Testis (tissue), 3 donors: ENCODE data around the gene SH3RF3. TPM values are rescaled to one million over a fixed set of nuclear protein-coding genes. Genes with fewer than 3 reads are reported as not detected.

Source experiments
- DNase-seq: peaks from one replicate; pipeline ENCODE4 v3.0.0-alpha.2; 2019
- H3K27ac ChIP-seq, 2 donors: fragments of 200-600 bp; sonication (generic); one replicate each; pipeline ENCODE4 v1.5.1; 2019
- H3K27me3 ChIP-seq: fragments of 200-600 bp; sonication (generic); one replicate; pipeline ENCODE4 v1.5.1; 2019
- H3K36me3 ChIP-seq: fragments of 200-600 bp; sonication (generic); one replicate; pipeline ENCODE4 v1.5.1; 2017; ENCODE audit warnings: low read depth; ENCODE audit errors: missing control alignments
- H3K4me1 ChIP-seq: fragments of 200-600 bp; sonication (generic); one replicate; pipeline ENCODE4 v1.5.1; 2019
- H3K4me3 ChIP-seq, 2 donors: fragments of 200-600 bp; sonication (generic); one replicate each; pipeline ENCODE4 v1.5.1; 2017 to 2019
- H3K9me3 ChIP-seq: fragments of 200-600 bp; sonication (generic); one replicate; pipeline ENCODE4 v1.5.1; 2017
- POLR2A ChIP-seq: fragments of 450-650 bp; IDR thresholded peaks from one replicate; pipeline ENCODE4 v1.6.1; 2017; ENCODE audit warnings: antibody characterized with exemption, mild to moderate bottlenecking, moderate library complexity
- whole genome bisulfite sequencing, 2 donors: methylation state at CpG; one replicate each; pipeline ENCODE4 v1.1.5; 2018; 5-methylcytosine and 5-hydroxymethylcytosine counted together
- intact Hi-C: fragments of 100-400 bp; cut with DNase I; formaldehyde crosslinking; loops from one replicate; pipeline ENCODE4 v1.15.1; 2023; ENCODE audit warnings: low total_unique reads
- polyA plus RNA-seq: library from polyadenylated mRNA; stranded (reverse); fragments of 350-450 nt; fragmentation: Illumina TruSeq; extraction: RNeasy Lipid Tissue Mini Kit (QIAGEN cat#74804); gene quantifications from one replicate; pipeline ENCODE4 v1.2.3, GENCODE V29; 2014; ENCODE audit warnings: low read depth, low replicate concordance; ENCODE audit not compliant: insufficient read depth
- total RNA-seq, 2 donors: library from RNA; depleted of rRNA; stranded (reverse); fragments of >200 nt; gene quantifications; one replicate each; pipeline ENCODE4 v1.2.3, GENCODE V29; 2016
- TF ChIP-seq, protein P1 (sequence below), 3 experiments: fragments of 450-650 bp in 2 of 3; fragments of 200-600 bp in 1 of 3; sonication (generic) in 1 of 3; IDR thresholded peaks; one replicate each; pipeline ENCODE4 v1.5.1; 2016 to 2019; ENCODE audit warnings: antibody characterized with exemption in 3 of 3, mild to moderate bottlenecking in 2 of 3, moderate library complexity in 1 of 3

Gene SH3RF3
- total and polyA plus RNA-seq, 3 donors from 2014 or later: 9.3 to 20.1 (median 16.5) TPM

DNA sequence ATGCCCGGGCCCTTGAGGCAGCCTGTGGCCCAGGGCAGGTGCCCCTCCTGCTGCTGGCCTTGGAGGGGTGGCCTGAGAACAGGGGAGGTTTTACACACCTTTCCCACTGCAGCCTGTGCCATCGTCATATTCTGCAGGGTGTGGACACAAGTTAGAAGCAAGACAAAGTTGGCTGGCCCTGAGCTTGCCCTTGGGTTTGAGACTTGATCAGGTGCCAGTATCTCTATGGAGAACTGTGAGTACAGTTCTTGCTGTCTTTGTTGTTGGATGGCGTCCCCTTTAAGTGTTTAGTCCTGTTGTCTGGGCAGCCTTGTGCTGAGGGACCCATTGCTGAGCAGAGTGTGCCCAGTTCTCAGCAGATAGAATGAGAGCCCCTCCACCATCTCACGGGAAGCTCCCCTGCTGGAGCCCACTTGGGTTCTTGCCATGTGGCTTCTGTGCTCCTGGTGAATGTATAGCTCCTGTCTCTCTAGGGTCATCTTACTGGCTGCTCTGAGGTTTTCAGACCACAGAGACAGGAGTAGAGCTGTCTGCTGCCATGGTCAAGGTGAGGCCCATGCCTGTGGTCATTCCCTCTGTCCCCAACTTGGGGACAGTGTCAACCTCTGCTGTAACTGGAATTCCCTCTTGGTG is 115.9 kb downstream of the SH3RF3 start:
- H3K27me3 ChIP-seq: no peaks in the 10 kb centered on the region
- DNase-seq: peak; percentile 48
- TF ChIP-seq, protein P1, sequence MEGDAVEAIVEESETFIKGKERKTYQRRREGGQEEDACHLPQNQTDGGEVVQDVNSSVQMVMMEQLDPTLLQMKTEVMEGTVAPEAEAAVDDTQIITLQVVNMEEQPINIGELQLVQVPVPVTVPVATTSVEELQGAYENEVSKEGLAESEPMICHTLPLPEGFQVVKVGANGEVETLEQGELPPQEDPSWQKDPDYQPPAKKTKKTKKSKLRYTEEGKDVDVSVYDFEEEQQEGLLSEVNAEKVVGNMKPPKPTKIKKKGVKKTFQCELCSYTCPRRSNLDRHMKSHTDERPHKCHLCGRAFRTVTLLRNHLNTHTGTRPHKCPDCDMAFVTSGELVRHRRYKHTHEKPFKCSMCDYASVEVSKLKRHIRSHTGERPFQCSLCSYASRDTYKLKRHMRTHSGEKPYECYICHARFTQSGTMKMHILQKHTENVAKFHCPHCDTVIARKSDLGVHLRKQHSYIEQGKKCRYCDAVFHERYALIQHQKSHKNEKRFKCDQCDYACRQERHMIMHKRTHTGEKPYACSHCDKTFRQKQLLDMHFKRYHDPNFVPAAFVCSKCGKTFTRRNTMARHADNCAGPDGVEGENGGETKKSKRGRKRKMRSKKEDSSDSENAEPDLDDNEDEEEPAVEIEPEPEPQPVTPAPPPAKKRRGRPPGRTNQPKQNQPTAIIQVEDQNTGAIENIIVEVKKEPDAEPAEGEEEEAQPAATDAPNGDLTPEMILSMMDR (IDR thresholded peaks at IDR 0.05): no peak
- TF ChIP-seq POLR2A: no peak
- no peak overlapping the region for H3K27ac ChIP-seq
- 30% methylated on average over 3 to 4 of the region's 4 CpGs for WGBS, 2 donors
- peaks cover 33% of the 10 kb centered on the region for H3K4me1 ChIP-seq
- no peak overlapping the region for H3K4me3 ChIP-seq
- no peaks in the 10 kb centered on the region for H3K9me3 ChIP-seq
- no peaks in the 10 kb centered on the region for H3K36me3 ChIP-seq
- intact Hi-C loops: loop anchor here (10.0 kb wide), 1 partner anchor 70 kb away; no protein-coding TSS in a partner anchor

DNA sequence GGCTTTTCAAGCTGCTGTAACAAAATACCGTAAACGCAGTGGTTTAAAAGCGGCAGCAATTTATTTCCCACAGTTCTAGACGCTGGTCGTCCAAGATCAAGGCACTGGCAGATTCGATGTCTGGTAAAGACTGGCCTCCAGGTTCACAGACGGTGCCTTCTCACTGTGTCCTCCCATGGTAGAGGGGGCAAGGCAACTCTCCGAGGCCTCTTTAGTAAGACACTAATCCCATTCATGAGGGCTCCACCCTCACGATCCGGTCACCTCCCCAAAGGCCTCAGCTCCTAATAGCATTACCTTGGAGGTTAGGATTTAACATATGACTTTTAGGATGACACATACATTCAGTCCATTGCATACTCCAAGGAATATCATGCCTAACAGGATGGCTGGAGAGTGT is 117.2 kb downstream of the SH3RF3 start:
- peaks cover 33% of the 10 kb centered on the region for H3K4me1 ChIP-seq
- DNase-seq: no peak

DNA sequence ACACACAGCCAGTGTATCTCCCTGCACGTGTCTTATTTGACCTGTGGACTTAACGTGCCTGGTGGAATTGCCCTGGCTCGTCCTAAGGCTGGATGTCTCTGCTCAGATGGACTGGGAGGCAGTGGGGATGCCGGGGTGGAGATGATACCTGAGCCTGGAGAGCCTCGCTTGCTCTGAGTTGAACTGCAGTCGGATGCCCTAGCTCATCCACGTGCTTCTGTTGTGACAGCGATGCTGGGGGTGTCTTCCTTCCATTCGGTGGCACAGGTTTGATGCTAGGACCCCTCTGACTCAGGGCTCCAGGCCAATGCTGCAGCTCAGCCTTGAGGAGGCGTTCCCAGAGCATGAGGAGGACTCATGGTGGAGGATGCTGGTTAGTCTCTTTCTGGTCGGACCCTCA is 117.6 kb downstream of the SH3RF3 start:
- Histone ChIP-seq H3K4me3 (no peak overlapping the region), H3K9me3 (no peaks in the 10 kb centered on the region), H3K27me3 (no peaks in the 10 kb centered on the region), H3K27ac (no peak overlapping the region), H3K36me3 (no peaks in the 10 kb centered on the region), H3K4me1 (peaks cover 33% of the 10 kb centered on the region)
- no peak for DNase-seq
- intact Hi-C loops: loop anchor here (10.0 kb wide), 1 partner anchor 72 kb away; no protein-coding TSS in a partner anchor
- TF ChIP-seq, protein P1 (IDR thresholded peaks at IDR 0.05): no peak
- no peak for TF ChIP-seq POLR2A
- 94 to 96% methylated on average over 11 of the region's 11 CpGs for whole genome bisulfite sequencing, 2 donors

More for the DNA sequence above, 117.2 kb downstream of the SH3RF3 start:
- TF ChIP-seq POLR2A: no peak
- TF ChIP-seq, protein P1 (IDR thresholded peaks at IDR 0.05): no peak
- intact Hi-C loops: loop anchor here (10.0 kb wide), 1 partner anchor 71 kb away; no protein-coding TSS in a partner anchor
- Histone ChIP-seq H3K4me3 (no peak overlapping the region), H3K9me3 (no peaks in the 10 kb centered on the region), H3K27ac (no peak overlapping the region), H3K36me3 (no peaks in the 10 kb centered on the region), H3K27me3 (no peaks in the 10 kb centered on the region)
- 88 to 89% methylated on average over 10 of the region's 10 CpGs for WGBS, 2 donors

DNA sequence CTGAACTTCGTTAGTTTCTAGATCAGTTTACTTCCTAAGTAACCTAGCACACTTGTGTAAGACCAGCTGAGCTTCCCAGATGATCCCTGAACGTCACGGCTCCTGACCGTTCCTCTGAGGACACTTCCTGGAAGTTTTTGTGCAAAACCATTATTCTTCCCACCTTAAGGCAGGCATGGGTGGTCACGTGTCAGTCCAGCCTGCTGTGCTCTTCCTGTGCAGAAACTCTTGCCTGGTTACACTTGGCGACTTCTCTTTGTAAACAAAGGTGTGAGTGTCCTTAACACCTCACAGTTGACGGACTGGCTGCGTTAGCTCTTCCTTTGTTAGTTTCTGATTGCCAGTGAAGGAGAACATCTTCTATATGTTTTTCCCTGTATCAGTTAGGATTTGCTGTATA is 118.3 kb downstream of the SH3RF3 start:
- Histone ChIP-seq H3K27me3 (no peaks in the 10 kb centered on the region), H3K4me3 (no peak overlapping the region), H3K9me3 (no peaks in the 10 kb centered on the region), H3K36me3 (no peaks in the 10 kb centered on the region), H3K4me1 (peaks cover 28% of the 10 kb centered on the region), H3K27ac (no peak overlapping the region)
- WGBS, 2 donors: 73 to 74% methylated on average over 8 of the region's 8 CpGs
- TF ChIP-seq, protein P1 (IDR thresholded peaks at IDR 0.05): no peak
- no peak for TF ChIP-seq POLR2A
- intact Hi-C loops: loop anchor here (10.0 kb wide), 1 partner anchor 73 kb away; no protein-coding TSS in a partner anchor
- no peak for DNase-seq

DNA sequence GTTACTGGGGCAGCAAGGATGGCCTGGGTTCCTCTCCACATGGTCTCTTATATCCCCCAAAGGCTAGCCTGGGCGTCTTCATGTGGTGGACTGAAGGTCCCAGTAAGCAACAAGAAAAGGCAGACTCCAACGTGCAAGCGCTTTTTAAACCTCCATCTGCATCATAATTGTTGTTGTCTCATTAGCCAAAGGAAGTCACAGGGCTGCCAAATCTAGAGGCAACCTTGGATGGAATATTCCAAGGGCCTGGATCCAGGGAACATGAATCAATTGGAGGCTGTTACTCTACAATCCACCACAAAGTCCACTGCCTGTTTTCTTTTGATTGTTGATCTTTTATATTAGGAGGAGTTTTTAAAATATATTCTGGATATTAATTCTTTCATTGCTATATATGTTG is 118.8 kb downstream of the SH3RF3 start:
- intact Hi-C loops: loop anchor here (10.0 kb wide), 1 partner anchor 73 kb away; no protein-coding TSS in a partner anchor
- H3K36me3 ChIP-seq: no peaks in the 10 kb centered on the region
- TF ChIP-seq POLR2A: no peak
- TF ChIP-seq, protein P1 (IDR thresholded peaks at IDR 0.05): no peak
- peak; percentile 67 for DNase-seq
- H3K4me1 ChIP-seq: peaks cover 26% of the 10 kb centered on the region
- H3K27ac ChIP-seq: no peak overlapping the region
- no peaks in the 10 kb centered on the region for H3K9me3 ChIP-seq
- 55 to 60% methylated on average over 3 of the region's 3 CpGs for WGBS, 2 donors
- no peaks in the 10 kb centered on the region for H3K27me3 ChIP-seq
- H3K4me3 ChIP-seq: no peak overlapping the region
